ENCODE data around the gene VRK1.

Gene VRK1

GRCh38 chr14:96797582-96798349 is 584 bp downstream of the VRK1 start:
- Histone ChIP-seq H4K20me1 (ENCODE audit: low read depth, low read length) (peaks cover 35% of the 10 kb centered on the region), H3K9me2 (replicated peaks; ENCODE audit: insufficient read depth, low read length) (no peaks in the 10 kb centered on the region), H3K9me3 (ENCODE audit: insufficient read depth, low read length) (no peaks in the 10 kb centered on the region), H3K4me2 (ENCODE audit: low read depth, low read length, poor library complexity, severe bottlenecking) (peak overlapping the region; percentile 95), H2AFZ (ENCODE audit: low read depth, low read length, severe bottlenecking) (peak overlapping the region; percentile 73), H3K27me3 (ENCODE audit: low read length) (no peaks in the 10 kb centered on the region), H3K79me2 (ENCODE audit: insufficient read depth, low read length) (peaks cover 53% of the 10 kb centered on the region), H3K9ac (ENCODE audit: low read length) (peak overlapping the region; percentile 97), H3K4me3 (ENCODE audit: insufficient read depth, low read length, poor library complexity, severe bottlenecking) (peak overlapping the region; percentile 92), H3K27ac (ENCODE audit: low read depth, low read length) (peak overlapping the region; percentile 81), H3K36me3 (ENCODE audit: low read length) (no peaks in the 10 kb centered on the region), H3F3A (ENCODE audit: insufficient read depth) (no peaks in the 10 kb centered on the region)
- no peak for TF ChIP-seq CTCF (IDR thresholded peaks at IDR 0.05; ENCODE audit: insufficient read depth, low read length, poor library complexity, severe bottlenecking)

GRCh38 chr14:96798956-96799355 is 1.8 kb downstream of the VRK1 start:
- Histone ChIP-seq H3K79me2 (ENCODE audit: insufficient read depth, low read length) (peaks cover 65% of the 10 kb centered on the region), H3F3A (ENCODE audit: insufficient read depth) (no peaks in the 10 kb centered on the region), H3K4me3 (ENCODE audit: insufficient read depth, low read length, poor library complexity, severe bottlenecking) (peak overlapping the region; percentile 92), H3K27me3 (ENCODE audit: low read length) (no peaks in the 10 kb centered on the region), H2AFZ (ENCODE audit: low read depth, low read length, severe bottlenecking) (no peak overlapping the region), H3K9me2 (replicated peaks; ENCODE audit: insufficient read depth, low read length) (no peaks in the 10 kb centered on the region), H3K9ac (ENCODE audit: low read length) (peak overlapping the region; percentile 97), H3K27ac (ENCODE audit: low read depth, low read length) (no peak overlapping the region), H4K20me1 (ENCODE audit: low read depth, low read length) (peaks cover 36% of the 10 kb centered on the region), H3K9me3 (ENCODE audit: insufficient read depth, low read length) (no peaks in the 10 kb centered on the region), H3K4me2 (ENCODE audit: low read depth, low read length, poor library complexity, severe bottlenecking) (peak overlapping the region; percentile 95), H3K36me3 (ENCODE audit: low read length) (no peaks in the 10 kb centered on the region)
- TF ChIP-seq CTCF (IDR thresholded peaks at IDR 0.05; ENCODE audit: insufficient read depth, low read length, poor library complexity, severe bottlenecking), result no peak
- TF ChIP-seq EZH2phosphoT487 (conservative IDR thresholded peaks at IDR 0.05; ENCODE audit: low read length), result no peak

GRCh38 chr14:96799489-96800054 is 2.4 kb downstream of the VRK1 start:
- no peak overlapping the region for H3K27ac ChIP-seq (ENCODE audit: low read depth, low read length)
- H3K9me2 ChIP-seq (replicated peaks; ENCODE audit: insufficient read depth, low read length), result no peaks in the 10 kb centered on the region
- no peaks in the 10 kb centered on the region for H3K36me3 ChIP-seq (ENCODE audit: low read length)
- H3K27me3 ChIP-seq (ENCODE audit: low read length), result no peaks in the 10 kb centered on the region
- H3K4me2 ChIP-seq (ENCODE audit: low read depth, low read length, poor library complexity, severe bottlenecking), result peak overlapping the region; percentile 95
- no peaks in the 10 kb centered on the region for H3F3A ChIP-seq (ENCODE audit: insufficient read depth)
- H3K4me3 ChIP-seq (ENCODE audit: insufficient read depth, low read length, poor library complexity, severe bottlenecking), result no peak overlapping the region
- peaks cover 42% of the 10 kb centered on the region for H4K20me1 ChIP-seq (ENCODE audit: low read depth, low read length)
- TF ChIP-seq CTCF (IDR thresholded peaks at IDR 0.05; ENCODE audit: insufficient read depth, low read length, poor library complexity, severe bottlenecking) (no peak), EZH2phosphoT487 (conservative IDR thresholded peaks at IDR 0.05; ENCODE audit: low read length) (no peak)
- peaks cover 71% of the 10 kb centered on the region for H3K79me2 ChIP-seq (ENCODE audit: insufficient read depth, low read length)
- H2AFZ ChIP-seq (ENCODE audit: low read depth, low read length, severe bottlenecking), result no peak overlapping the region
- H3K9ac ChIP-seq (ENCODE audit: low read length), result no peak overlapping the region
- H3K9me3 ChIP-seq (ENCODE audit: insufficient read depth, low read length), result no peaks in the 10 kb centered on the region
